Hematopoietic multipotent progenitor cell treated with erythropoietin and hydrocortisone succinate and interleukin-3 and kit ligand, for 8 days (in vitro differentiated cells): ENCODE results near the gene IL36B.

Experiments used
- DNase-seq: peaks from one replicate; pipeline ENCODE4 v3.0.0-alpha.2; 2015

IL36B gene

DNA sequence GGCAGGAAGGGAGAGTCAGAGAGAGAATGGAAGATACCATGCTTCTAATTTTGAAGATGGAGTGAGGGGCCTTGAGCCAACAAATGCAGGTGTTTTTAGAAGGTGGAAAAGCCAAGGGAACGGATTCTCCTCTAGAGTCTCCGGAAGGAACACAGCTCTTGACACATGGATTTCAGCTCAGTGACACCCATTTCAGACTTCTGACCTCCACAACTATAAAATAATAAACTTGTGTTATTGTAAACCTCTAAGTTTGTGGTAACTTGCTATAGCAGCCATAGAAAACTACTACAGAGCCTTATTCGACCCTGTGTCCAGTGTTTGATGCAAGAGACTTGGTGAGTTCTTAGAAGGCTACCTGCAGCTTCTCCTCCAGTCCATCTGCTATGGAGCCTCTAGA, 22.9 kb upstream of the IL36B start:
- DNase-seq, result no peak

DNA sequence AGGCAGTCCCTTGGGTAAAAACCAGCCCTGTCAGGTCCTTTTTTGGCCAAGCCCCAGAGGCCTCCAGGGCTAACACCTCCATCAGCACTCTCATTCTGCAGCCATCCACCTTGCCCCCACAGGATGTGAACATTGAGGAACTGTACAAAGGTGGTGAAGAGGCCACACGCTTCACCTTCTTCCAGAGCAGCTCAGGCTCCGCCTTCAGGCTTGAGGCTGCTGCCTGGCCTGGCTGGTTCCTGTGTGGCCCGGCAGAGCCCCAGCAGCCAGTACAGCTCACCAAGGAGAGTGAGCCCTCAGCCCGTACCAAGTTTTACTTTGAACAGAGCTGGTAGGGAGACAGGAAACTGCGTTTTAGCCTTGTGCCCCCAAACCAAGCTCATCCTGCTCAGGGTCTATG, 22.4 kb upstream of the IL36B start:
- DNase-seq, result no peak

DNA sequence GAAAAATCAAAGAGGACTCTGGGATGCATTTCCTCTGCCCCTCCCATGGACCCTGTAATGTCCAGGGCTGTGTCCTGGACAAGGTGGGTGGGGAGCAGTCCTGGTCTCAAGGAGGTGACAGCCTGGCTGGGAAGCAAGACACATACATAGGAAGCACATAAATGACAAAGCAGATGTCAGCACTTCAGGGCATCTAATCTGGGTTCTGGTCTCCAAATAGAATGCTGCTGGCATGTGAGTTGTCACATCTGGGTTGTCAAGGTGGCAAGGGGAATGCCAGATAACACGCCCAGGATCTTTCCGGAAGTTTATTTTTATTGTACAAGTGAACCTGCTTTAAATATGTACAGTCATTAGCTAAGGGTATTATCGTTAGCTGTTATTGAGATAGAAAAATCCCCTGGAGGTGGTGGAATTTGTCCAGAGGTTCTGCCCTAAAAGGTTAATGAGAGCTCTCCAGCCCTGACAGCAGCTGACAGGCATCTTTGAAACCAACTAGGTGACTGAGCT, 20.7 kb upstream of the IL36B start:
- no peak for DNase-seq

DNA sequence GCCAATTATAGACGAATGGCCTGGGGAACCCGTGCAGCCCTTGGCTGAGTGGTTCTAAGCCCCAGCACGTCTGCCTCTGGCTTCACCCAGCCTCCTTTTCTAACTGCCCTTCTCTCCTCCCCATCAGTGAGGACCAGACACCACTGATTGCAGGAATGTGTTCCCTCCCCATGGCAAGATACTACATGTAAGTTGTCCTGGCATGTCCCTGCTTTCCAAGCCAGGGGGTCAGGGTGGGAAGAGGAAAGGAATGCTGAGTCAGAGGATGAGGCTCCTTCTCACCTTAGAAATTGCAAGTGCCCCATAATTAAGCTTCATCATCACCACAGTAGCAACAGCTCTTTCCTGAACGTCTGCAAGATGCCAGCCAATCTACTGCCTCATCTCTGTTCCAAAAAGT, 19.9 kb upstream of the IL36B start:
- DNase-seq, result no peak

DNA sequence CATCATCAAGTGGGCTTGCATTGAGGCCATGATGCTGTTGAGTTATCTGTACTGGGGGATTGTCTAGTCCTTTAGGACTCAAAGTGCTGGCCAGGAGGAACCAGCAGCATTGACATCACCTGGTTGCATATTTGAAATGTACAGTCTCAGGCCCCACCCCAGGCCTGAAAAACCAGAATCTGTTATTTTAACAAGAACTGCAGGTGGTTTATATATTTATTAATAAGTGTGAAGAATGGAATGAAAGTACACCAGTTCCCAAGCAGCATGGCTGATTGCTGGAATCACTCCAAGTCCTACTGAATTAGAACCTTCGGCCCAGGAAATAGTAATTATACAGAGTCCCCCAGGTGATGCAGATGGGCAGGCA, 17.9 kb upstream of the IL36B start:
- no peak for DNase-seq

DNA sequence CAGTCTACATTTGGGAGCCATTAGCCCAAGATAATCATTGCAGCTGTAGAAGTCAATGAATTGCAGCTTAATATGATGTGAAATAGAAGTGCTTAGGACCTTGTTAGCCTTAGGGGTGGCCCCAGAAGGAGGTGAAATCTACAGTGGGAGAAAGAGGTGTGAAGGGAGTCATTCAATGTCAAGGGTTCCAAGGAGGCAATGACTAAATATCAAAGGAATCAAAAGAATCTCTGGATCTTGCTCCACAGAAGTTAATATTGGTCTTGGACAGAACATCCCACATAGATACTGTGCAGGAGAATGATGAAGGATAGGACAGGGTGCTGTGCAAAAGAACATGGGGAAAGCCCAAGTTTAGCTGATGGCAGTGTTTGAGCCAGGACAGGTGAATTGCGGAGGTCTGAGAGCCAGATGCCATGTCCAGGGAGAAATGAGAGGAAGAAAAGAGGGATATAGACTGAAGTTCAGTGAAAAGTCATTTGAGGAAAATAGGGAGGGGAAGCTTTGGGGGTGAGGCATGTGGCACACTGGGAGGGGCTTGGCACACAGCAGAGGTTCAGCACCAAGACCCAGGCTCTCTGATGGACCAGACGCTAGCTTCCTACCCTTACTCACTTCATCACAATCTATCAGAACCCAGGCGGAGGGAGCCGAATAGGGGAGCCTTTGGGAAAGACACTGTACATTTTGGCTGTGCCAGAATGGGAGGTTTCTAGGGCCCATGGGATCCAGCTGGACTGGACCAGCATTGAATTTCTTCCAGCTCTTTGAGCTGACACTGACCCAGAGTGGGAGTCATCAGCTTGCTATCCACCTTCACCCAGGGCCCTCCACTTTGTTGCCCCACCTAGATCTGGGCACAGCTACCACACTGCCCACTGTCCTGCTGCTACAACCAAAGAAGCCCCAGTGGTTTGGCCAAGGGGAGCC, 17.3 kb upstream of the IL36B start:
- DNase-seq, result no peak

DNA sequence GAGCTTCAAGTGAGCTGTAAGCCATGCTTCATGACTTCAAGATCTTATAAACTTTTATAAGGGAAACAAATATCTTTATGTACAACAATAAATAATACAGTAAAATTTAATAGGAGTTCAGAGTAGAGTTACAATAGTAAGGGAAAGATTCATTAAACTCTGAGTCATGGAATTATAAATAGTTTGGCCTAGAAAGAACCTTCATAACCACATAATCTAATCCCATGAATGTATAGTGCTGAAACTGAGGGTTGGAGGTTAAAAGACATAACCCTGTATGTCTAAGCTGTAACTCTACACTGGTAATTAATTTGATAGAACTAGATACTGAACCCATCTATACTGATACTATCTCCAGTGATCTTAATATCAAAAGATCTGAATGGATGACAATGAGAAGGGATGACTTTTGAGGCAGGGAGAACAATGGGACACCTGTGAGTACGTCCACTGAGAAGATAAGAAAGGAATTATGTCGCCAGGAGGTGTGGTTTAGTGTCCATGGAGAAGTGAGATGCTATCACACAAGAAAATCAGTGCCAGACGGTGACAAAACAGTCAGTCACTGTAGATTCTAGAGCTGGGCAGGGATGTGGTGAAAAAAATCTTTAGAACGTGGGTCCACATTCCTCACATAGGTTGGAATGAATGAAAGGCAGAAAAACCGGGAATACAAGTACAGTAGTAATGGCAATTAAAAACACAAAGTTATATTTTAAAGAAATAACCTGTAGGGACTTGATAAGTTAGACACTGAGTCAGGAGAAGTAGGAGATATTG, 16.2 kb upstream of the IL36B start:
- no peak for DNase-seq

DNA sequence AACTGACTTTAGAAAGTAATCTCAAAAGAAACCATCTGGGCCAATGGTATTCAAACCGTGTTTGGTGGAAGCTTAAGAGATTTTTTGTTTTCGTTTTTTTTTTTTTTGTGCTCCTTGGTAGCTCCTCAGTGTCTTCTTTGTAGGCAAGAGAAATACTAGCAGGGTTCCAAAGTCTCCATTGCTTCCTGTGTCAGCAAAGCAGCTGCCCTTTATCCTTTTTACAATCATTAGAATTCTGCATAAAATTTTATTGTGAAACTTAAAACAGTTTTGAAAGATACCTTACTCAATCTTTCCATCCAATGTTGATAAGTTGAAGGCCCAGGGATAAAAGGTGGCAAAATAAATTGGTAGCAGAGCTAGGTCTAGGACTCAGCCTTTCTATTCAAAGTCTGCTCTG, 15.6 kb upstream of the IL36B start:
- DNase-seq, result no peak

DNA sequence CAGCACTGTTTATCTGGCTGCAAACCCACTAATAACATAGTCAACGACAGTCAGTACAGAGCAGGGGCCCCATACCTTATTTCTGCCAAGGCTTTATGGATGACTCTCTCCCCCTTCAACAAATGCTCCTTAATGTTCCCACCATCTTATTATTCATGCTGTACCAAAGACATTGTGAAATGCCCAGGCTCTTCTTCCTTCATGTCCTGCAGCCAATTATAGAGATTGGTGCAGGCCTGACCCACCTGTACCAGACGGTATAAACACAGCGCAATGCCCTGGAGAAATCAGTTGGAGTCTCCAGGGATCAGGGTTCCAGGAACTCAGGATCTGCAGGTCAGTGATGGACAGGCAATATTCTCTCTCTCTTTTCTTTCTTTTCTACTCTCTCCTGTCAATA, 15.0 kb upstream of the IL36B start, which contains the start of gene IL1F10:
IL1F10 (plus strand) TSS at position 290 of the 400 bp plus-strand sequence. CDS start 4,769 bp downstream, outside the sequence.
- DNase-seq, result no peak

DNA sequence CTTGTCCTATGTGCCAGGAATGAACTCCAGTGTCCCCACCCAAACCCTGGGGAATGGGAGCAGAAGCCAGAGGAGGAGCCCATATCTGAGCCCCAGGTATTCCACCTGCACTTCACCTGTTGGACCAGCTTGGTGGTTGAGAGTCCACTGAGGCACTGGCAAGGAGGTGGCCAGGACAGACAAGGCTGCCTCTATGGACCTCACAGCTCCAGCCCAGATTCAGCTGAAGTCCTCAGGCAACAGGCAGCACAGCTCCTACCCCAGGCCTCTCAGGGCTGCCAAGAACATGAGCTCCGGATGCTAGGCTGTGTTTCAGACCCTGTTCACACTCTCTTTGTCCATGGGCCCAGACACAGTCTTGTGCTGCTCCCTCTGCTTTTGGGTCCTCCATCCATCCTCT, 12.2 kb upstream of the IL36B start:
- no peak for DNase-seq

DNA sequence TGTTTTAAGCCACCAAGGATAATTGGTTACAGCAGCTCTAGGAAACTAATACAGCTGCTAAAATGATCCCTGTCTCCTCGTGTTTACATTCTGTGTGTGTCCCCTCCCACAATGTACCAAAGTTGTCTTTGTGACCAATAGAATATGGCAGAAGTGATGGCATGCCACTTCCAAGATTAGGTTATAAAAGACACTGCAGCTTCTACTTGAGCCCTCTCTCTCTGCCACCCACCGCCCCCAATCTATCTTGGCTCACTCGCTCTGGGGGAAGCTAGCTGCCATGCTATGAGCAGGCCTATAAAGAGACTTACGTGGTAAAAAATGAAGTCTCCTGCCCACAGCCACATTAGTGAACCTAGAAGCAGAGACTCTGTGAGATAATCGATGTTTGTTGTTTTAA, 11.6 kb upstream of the IL36B start:
- no peak for DNase-seq

DNA sequence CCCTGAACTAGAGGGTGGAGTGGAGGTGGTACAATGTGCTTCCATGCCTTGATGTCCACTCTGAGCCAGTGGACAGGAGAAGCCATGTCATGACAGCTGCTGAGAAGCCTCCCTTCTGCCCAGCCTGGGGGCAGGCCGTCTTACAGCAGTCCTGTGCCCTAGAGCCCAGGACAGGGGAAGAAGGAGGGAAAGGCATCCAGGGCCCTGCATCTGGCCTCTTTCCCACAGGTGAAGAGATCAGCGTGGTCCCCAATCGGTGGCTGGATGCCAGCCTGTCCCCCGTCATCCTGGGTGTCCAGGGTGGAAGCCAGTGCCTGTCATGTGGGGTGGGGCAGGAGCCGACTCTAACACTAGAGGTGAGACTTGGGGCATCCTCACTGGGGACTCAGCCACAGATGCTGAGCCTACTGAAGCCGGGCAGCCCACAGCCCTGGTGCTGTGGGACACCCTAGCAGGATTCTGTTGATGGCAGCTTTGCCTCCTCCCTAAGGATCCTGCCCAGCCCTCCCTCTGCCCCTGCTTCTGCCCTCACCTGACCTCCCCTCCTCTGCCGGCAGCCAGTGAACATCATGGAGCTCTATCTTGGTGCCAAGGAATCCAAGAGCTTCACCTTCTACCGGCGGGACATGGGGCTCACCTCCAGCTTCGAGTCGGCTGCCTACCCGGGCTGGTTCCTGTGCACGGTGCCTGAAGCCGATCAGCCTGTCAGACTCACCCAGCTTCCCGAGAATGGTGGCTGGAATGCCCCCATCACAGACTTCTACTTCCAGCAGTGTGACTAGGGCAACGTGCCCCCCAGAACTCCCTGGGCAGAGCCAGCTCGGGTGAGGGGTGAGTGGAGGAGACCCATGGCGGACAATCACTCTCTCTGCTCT, 9.5 kb upstream of the IL36B start:
- DNase-seq, result no peak

DNA sequence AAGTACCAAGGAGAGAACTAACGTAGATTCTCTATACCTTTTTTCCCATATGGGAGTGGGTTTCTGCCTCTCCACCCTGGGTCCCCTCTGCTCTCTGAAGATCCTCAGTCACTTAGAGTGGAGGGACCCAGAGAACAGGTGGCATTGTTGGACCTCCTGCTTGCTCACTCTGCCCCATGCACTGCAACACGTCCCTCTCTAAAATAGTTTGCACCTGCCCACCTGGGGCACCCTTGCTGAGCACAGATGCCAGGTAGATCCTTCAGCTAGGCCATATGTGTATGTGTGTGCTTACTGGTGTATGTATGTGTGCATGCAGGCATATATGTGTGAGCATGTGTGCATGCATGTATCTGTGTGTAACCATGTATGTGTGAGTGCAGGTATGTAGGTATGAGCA, 8.6 kb upstream of the IL36B start:
- DNase-seq, result no peak

DNA sequence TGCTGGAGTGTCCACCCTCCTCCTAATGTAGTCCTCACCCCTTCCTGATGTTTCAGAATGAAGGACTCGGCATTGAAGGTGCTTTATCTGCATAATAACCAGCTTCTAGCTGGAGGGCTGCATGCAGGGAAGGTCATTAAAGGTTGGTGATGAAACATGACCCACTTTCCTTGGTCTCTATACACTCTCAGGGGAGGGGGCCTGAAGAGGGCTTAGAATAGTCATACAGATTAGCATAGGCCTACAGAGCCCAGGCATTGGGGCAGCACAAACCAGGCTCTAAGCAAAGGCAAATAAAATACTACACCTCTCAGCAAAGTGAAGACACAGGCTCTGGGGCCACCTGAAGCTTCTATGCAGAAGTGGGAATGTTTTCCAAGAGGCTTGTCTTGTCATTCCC, 8.1 kb upstream of the IL36B start:
- no peak for DNase-seq

DNA sequence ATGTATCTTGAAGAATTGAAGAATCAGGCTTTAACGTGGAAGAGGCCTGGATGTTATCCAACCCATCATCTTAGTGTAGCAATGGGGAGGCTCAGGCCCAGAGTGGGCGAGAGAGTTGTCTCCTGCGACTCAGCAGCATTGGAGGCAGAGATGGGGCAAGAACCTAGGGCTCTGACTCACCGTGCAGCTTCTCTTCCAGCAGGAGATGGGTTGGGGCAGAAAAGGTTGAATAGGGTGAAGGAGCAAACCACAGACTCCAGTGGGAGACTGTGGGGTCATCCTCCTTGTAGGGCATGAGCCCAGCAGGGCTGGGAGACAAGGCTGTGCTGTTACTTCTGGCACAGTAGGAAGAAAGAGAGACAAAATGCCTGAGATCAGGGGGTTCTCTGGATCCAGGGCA, 7.7 kb upstream of the IL36B start:
- DNase-seq, result no peak

DNA sequence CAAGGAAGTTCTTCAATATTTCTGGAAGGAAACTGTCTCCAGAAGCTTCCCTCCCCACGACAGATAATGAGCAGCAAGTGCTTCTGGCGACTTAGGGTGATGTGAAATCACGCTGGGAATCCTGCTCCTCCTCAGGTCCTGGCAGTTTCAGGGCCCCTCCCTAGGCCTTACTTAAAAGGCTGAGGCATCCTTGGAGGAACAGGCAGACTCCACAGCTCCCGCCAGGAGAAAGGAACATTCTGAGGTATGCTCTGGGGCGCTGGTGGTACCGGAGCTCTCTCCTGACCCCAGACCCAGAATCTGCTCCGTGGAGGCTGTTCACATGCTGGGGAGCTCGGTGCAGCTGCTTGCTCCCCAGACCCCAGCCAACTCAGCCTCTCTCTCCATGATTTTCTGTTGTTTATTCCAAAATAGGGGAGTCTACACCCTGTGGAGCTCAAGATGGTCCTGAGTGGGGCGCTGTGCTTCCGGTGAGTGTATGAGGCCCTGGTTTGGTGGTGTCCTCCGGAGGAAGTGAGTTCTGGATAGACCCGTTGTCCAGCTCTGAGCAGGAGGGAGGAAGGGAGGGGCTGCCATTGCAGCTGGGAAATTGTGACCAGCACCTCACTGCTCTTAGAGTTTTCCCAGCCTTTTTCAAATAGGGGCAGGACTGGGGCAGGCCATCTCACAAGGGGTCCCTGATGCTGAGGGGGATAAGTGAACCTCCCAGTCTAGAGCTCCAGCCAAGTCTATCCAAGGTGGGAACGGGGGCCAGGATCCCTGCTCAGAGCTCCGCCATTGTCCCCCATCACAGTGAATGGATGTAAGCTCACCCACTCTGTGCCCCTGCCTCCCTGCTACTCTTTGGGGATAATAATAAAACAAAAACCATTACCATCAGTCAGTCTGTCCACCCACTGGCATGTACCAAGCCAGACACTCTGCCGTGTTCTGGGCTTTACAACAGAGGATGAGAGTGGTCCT, 6.6 kb upstream of the IL36B start, which contains the start of gene IL36RN:
IL36RN (plus strand) TSS at position 201 of the 963 bp plus-strand sequence; CDS start at position 442, 241 bp downstream.
- no peak for DNase-seq

DNA sequence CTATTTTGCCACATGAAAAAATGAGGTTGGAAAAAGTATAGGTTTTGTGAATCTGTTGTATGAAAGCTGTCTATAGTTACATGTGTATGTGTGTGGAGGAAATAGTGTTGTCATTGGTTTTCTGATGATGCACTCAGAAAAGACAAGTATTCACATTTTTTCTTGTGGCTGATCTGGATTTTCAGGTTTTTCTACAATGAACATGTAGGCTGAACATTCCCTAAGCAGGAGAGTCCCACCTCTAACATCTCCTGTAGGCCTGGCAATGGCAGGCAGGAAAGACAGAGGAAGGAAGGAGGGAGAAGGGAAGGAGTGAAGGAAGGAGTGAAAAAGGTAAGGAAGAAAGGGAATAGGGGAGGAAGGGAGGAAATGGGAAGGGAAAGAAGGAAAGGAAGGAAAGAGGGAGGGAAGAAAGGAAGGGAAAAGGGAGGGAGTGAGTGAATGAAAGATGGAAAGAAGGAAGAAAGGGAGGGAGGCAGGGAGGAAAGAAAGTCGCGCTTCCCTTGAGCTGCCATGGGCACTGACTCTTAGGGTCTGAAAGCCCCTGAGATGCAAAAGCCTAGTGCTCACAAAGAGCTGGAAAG, 5.8 kb upstream of the IL36B start:
- no peak for DNase-seq

DNA sequence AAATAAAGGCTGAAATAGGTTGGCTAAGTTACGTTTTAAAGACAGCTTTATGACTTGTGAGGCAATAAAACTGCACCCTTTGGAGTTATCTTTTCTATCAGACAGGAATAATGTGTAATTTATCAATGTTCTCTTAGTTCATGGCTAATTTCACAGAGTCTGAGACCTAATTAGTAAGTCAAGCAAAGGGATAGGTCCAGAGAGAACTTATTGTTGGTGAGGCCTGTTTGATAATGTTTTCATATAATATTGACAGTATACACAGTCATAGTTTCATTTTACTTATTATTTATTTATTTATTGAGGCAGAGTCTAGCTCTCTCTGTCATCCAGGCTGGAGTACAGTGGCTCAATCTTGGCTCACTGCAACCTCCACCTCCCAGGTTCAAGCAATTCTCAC, 4.5 kb upstream of the IL36B start:
- DNase-seq, result no peak

DNA sequence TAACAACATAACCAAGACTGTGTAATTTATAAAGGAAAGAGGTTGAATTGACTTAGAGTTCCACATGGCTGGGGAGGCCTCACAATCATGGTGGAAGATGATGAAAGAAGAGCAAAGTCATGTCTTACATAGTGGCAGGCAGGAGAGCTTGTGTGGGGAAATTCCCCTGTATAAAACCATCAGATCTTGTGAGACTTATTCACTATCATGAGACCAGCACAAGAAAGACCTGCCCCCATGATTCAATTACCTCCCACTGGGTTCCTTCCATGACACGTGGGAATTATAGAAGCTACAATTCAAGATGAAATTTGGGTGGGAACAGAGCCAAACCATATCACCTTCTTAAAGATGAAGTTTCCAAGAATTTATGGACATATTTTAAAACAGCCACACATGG, 3.9 kb upstream of the IL36B start:
- no peak for DNase-seq

DNA sequence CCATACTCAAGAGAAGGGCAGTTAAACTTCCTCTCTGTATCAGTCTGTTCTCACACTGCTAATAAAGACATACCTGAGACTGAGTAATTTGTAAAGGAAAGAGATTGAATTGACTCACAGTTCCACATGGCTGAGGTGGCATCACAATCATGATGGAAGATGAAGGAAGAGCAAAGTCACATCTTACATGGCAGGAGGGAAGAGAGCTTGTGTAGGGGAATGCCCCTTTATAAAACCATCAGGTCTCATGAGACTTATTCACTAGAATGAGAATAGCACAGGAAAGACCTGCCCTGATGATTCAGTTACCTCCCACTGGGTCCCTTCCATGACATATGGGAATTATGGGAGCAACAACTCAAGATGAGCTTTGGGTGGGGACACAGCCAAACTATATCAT, 1.4 kb upstream of the IL36B start:
- DNase-seq, result no peak

DNA sequence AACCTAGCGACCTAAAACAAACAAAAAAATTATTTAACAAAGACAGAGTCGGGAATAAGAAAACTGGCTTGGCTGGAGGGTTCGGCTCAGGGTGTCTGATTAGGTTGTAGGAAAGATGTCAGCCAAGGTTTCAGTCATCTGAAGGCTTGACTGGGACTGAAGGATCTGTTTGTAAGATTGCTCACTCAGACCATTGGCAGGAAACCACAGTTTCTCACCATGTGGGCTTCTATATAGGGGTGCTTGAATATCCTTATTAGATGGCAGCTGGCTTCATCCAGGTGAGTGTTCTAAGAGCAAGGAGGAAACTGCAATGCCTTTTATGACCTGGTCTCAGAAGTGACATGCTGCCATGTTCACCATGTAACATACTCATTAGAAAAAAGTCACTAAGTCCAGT, 999 bp upstream of the IL36B start:
- DNase-seq, result no peak
